Subcutaneous adipose tissue (tissue), 4 donors: Measurements from ENCODE around the gene REEP5. TPM values are rescaled to one million over a fixed set of nuclear protein-coding genes. Genes with fewer than 3 reads are reported as not detected.

Experiments
- CTCF ChIP-seq: fragments of 450-650 bp; IDR thresholded peaks from one replicate; pipeline ENCODE4 v1.5.1; 2016; ENCODE audit warnings: low read depth, mild to moderate bottlenecking, control low read depth, antibody characterized with exemption, moderate library complexity
- total RNA-seq, 4 donors: library from RNA; depleted of rRNA; stranded (reverse); fragments of >200 nt; gene quantifications; one replicate each; pipeline ENCODE4 v1.1.0, GENCODE V29; 2016

Gene REEP5
- total RNA-seq, 4 donors from 2014 or later, result 71.6 to 152 (median 110) TPM

DNA sequence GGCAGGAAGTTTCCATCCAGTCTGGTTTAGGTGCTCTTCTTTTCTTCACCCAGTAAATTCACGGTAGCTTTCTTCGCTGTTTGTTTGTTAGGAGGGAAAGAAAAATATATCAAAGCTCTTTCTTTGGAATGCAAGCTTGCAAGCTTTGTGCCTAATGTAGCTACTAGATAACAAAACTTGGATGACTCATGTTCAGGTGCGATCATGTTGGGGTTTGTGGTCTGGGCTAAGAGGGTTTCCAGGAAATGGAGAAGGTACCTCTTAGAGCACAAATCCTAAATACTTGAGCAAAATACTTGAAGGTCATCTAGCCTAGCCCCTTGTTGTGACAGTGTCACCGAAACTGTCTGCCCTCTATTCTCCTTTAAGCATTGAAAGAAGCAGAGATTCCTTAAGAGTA is 43.3 kb downstream of the REEP5 start:
- no peak for TF ChIP-seq CTCF

- TF ChIP-seq CTCF, result no peak
These were observed 43.9 kb downstream of the REEP5 start for GRCh38 chr5:112878101-112878500.

DNA sequence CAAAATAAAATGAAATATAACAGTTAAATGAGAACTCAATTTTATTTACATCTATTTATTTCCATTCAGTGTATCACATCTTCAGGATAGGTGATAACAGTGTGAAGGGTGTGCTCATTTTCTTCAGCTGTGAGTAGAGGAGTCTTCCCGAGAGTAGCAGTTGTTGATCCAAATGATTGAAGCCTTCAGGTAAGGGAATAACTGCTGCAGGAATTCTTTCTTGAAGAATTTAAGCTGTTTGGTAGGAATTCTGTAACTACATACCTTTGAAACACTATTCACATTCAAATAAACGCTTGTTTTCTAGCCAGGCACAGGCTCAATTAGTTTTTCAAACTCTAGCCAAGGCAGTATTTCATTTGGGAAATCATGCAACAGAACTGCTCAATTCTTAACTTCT is 45.7 kb downstream of the REEP5 start:
- TF ChIP-seq CTCF, result no peak

DNA sequence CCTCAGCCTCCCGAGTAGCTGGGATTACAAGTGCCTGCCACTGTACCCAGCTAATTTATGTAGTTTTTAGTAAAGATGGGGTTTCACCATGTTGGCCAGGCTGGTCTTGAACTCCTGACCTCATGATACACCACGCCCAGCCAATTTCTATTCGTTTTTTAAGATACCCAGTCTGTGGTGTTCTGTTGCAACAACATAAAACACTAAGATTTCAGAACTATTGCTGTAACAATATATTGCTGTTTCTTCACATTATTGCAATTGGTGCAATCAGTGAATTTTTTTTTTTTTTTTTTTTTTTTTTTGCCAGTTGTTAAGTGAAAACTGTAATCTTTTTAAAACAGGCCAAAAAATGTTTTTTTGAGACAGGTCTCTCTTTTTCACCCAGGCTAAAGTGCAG is 51.1 kb downstream of the REEP5 start:
- no peak for TF ChIP-seq CTCF

DNA sequence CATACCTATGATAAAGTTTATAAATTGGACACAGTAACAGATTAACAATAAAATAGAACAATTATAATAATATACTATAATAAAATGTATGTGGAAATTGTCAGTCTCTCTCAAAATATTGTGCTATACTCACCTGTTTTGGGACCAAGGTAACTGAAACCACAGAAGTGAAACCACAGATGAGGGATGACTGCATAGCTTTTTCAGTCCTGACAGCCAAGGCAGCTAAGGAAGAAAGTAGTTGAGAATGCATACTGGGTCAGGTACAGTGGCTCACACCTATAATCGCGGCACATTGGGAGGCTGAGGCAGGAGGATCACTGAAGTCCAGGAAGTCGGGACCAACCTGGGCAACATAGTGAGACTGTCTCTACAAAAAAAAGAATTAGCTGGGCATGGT is 52.1 kb downstream of the REEP5 start:
- no peak for TF ChIP-seq CTCF

- TF ChIP-seq CTCF, result no peak
These were observed 54.6 kb downstream of the REEP5 start for GRCh38 chr5:112867411-112867810.

- no peak for TF ChIP-seq CTCF
These were observed 55.3 kb downstream of the REEP5 start for GRCh38 chr5:112866739-112867138.
